Nephron (organoid): ENCODE data around the gene DTNBP1.
A peak's percentile ranks its signal among the peaks of the same experiment; 100 is the strongest.

Experiments
- H3K27ac Mint-ChIP-seq, 3 experiments: 2 replicates each; pipeline ENCODE4 v1.8.0; 2020; ENCODE audit warnings: mixed read lengths in 3 of 3, mild to moderate bottlenecking in 2 of 3, moderate library complexity in 1 of 3
- H3K27me3 Mint-ChIP-seq: 2 replicates; pipeline ENCODE4 v1.8.0; 2021; ENCODE audit warnings: low read depth, mild to moderate bottlenecking, moderate library complexity, mixed read lengths
- H3K36me3 Mint-ChIP-seq: 2 replicates; pipeline ENCODE4 v1.8.0; 2020; ENCODE audit warnings: low read depth, mixed read lengths
- H3K4me1 Mint-ChIP-seq: 2 replicates; pipeline ENCODE4 v1.8.0; 2020; ENCODE audit warnings: mixed read lengths
- H3K4me3 Mint-ChIP-seq, 3 experiments: 2 replicates each; pipeline ENCODE4 v1.8.0; 2020; ENCODE audit warnings: mild to moderate bottlenecking in 3 of 3, mixed read lengths in 3 of 3, moderate library complexity in 2 of 3
- H3K9me3 Mint-ChIP-seq: 2 replicates; pipeline ENCODE4 v1.8.0; 2020; ENCODE audit warnings: mixed read lengths
- TF ChIP-seq, protein P1 (sequence below), 3 experiments: fragments of 200-600 bp; sonication (generic); IDR thresholded peaks; one replicate each; pipeline ENCODE4 v1.5.0; 2021; ENCODE audit warnings: antibody characterized with exemption in 3 of 3; ENCODE audit not compliant: unreplicated experiment in 3 of 3

Gene DTNBP1

DNA sequence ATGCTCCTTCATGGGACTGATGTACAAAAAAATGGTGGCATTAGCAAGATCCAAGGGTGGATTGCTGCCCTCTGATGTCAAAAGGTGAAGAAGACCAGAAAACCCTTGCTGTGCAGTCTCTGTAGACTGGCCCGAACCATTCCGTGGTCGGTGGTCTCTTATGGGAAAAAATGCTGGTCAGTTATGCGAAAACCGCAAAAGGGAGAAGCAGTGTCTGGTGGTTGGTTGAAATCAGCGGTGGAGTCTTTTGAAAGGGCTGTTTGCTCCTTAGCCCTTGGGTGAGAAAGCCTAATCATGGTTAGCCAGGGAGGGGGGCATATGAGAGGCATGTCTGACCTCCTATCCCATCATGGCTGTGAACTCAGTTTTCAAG, 108.1 kb downstream of the DTNBP1 start:
- H3K36me3 Mint-ChIP-seq, result no peaks in the 10 kb centered on the region
- TF ChIP-seq, protein P1, sequence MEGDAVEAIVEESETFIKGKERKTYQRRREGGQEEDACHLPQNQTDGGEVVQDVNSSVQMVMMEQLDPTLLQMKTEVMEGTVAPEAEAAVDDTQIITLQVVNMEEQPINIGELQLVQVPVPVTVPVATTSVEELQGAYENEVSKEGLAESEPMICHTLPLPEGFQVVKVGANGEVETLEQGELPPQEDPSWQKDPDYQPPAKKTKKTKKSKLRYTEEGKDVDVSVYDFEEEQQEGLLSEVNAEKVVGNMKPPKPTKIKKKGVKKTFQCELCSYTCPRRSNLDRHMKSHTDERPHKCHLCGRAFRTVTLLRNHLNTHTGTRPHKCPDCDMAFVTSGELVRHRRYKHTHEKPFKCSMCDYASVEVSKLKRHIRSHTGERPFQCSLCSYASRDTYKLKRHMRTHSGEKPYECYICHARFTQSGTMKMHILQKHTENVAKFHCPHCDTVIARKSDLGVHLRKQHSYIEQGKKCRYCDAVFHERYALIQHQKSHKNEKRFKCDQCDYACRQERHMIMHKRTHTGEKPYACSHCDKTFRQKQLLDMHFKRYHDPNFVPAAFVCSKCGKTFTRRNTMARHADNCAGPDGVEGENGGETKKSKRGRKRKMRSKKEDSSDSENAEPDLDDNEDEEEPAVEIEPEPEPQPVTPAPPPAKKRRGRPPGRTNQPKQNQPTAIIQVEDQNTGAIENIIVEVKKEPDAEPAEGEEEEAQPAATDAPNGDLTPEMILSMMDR (IDR thresholded peaks at IDR 0.05; ENCODE audit: unreplicated experiment in 3 of 3), result no peak
- peaks cover 15% of the 10 kb centered on the region for H3K4me1 Mint-ChIP-seq
- H3K9me3 Mint-ChIP-seq, result no peaks in the 10 kb centered on the region
- no peak overlapping the region for H3K4me3 Mint-ChIP-seq
- H3K27me3 Mint-ChIP-seq, result no peaks in the 10 kb centered on the region
- H3K27ac Mint-ChIP-seq, result no peak overlapping the region

DNA sequence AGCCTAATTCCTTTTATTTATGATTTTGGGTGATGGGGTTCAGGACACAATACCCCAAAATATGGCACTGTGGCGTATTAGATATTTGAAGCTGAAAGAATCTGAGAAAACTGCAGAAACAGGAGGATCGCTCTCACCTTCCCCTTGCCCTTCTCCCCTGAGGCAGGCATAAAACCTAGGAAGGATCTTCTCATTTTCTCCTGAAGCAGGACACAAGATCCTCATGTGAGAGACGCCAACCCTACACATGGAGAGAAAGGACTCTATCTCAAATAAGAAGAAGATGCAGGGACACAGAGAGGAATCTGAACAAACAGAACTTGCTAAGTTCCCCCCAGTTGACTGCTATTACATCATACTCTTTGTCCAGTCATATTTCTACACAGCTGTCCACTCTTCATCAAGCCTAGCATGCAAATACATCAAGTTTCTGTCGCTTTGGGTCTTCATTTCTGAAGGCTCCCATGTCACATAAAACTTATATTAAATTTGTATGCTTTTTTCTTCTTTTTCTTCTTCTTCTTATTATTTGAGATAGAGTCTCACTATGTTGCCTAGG, 109.0 kb downstream of the DTNBP1 start:
- no peaks in the 10 kb centered on the region for H3K27me3 Mint-ChIP-seq
- no peaks in the 10 kb centered on the region for H3K9me3 Mint-ChIP-seq
- H3K27ac Mint-ChIP-seq, result peak overlapping the region in 1 of 3 experiments; percentile 52
- H3K36me3 Mint-ChIP-seq, result no peaks in the 10 kb centered on the region
- no peak overlapping the region for H3K4me3 Mint-ChIP-seq
- H3K4me1 Mint-ChIP-seq, result peaks cover 18% of the 10 kb centered on the region
- TF ChIP-seq, protein P1 (IDR thresholded peaks at IDR 0.05; ENCODE audit: unreplicated experiment in 3 of 3), result no peak

DNA sequence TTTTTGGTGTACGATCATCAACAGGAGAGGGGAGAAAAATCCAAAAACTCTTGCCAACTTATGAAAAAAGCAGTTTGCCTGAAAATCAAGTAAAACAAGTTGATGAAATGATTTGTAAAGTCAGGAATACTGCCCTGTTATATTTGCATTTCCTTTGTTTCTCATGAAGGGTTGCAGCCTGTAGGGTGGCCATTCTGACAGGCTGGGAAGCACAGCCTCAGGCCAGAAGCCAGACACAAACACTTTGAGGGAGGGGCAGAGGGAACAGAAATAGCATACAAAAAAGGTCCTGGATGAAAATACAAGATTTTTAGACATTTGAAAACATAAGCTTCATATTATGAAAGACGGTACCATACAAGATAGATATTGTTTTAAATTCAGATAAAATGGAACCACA, 109.8 kb downstream of the DTNBP1 start:
- TF ChIP-seq, protein P1 (IDR thresholded peaks at IDR 0.05; ENCODE audit: unreplicated experiment in 3 of 3), result no peak
- no peak overlapping the region for H3K4me3 Mint-ChIP-seq
- no peaks in the 10 kb centered on the region for H3K36me3 Mint-ChIP-seq
- peaks cover 23% of the 10 kb centered on the region for H3K4me1 Mint-ChIP-seq
- no peaks in the 10 kb centered on the region for H3K9me3 Mint-ChIP-seq
- peak overlapping the region; percentile 14 to 49 (median 25) for H3K27ac Mint-ChIP-seq
- H3K27me3 Mint-ChIP-seq, result no peaks in the 10 kb centered on the region

DNA sequence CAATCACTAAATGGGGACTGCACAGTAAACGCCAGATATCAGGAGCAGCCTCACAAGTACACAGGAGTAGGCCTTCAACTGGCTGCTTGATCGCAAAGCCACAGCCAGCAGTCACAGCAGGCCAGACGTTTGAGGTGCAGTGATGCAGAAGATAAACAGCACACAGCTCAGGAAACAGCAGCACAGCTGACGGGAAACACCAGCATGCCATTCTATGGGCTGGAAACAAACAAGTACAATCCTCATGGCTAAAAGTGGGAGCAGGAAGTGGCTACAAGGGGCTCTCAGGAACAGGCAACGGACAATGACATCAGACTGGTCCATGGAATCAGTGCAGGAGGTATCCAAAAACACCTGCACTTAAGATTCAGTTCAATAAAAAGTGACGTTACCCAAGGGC, 111.0 kb downstream of the DTNBP1 start:
- Mint-ChIP-seq H3K4me3 (no peak overlapping the region), H3K9me3 (no peaks in the 10 kb centered on the region), H3K4me1 (peaks cover 31% of the 10 kb centered on the region), H3K36me3 (no peaks in the 10 kb centered on the region), H3K27me3 (no peaks in the 10 kb centered on the region), H3K27ac (peak overlapping the region; percentile 30 to 69 (median 35))
- TF ChIP-seq, protein P1 (IDR thresholded peaks at IDR 0.05; ENCODE audit: unreplicated experiment in 3 of 3), result no peak

DNA sequence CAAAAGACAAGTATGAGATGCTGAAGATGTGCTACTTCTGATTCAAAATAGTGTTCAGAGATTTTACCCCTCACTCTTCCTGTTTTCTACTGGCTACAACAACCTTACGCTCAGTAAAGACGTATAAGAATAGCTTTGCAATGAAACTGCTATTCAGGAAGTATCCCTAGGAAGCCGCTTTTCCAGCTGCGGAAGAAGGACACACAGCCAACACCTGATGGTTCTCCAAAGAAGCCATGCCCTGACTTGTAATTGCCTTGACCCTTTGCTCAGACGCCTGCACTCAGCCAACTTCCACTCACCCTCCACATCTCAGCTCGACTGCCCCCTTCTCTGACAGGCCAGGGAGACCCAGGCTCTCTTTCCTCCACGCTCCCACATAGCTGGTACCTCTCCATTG, 111.6 kb downstream of the DTNBP1 start:
- TF ChIP-seq, protein P1 (IDR thresholded peaks at IDR 0.05; ENCODE audit: unreplicated experiment in 3 of 3), result no peak
- Mint-ChIP-seq H3K4me3 (no peak overlapping the region), H3K4me1 (peaks cover 33% of the 10 kb centered on the region), H3K27me3 (no peaks in the 10 kb centered on the region), H3K27ac (peak overlapping the region in 2 of 3 experiments; percentile 35 to 69), H3K9me3 (no peaks in the 10 kb centered on the region), H3K36me3 (no peaks in the 10 kb centered on the region)

DNA sequence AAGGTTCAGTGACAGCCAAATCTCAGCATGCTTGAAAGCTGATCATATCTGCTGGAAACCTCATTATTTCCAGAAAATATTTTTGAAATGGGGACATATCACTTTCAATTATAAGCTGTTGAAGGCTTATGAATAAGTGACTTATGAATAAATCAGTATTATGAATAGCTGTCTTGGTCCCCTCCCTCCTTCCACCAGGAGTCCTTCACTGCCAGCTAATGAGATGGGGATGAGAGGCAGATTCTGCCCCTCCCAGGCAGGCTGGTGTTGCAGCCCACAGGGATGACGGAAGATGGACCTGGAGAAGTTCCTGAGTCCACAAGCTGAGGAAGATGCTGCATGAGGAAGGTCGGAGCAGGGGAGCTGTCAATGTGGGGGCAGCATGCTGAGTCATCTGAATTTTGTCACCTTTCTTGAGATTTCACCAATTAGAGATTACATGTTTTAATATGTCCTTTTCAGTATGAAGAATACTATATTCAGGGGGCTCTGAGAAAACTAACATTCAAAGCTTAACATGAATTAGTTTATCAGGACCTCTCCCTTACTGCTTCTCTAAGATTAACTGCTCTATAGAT, 112.2 kb downstream of the DTNBP1 start:
- Mint-ChIP-seq H3K9me3 (no peaks in the 10 kb centered on the region), H3K4me3 (no peak overlapping the region)

More for the DNA sequence above, 112.2 kb downstream of the DTNBP1 start:
- no peak overlapping the region for H3K27ac Mint-ChIP-seq
- no peaks in the 10 kb centered on the region for H3K27me3 Mint-ChIP-seq
- H3K4me1 Mint-ChIP-seq, result peaks cover 33% of the 10 kb centered on the region
- no peaks in the 10 kb centered on the region for H3K36me3 Mint-ChIP-seq
- TF ChIP-seq, protein P1 (IDR thresholded peaks at IDR 0.05; ENCODE audit: unreplicated experiment in 3 of 3), result no peak
